ENCODE results near the gene CADPS2. TPM values are rescaled to one million over a fixed set of nuclear protein-coding genes. Genes with fewer than 3 reads are reported as not detected.
"Not testable (repeated sequence)": the region's sequence is repeated elsewhere in the genome, so short reads cannot be mapped to it uniquely, and the experiment has no call there.

The CADPS2 gene
- polyA plus RNA-seq, 3 donors = 48.0 to 51.7 (median 48.4) TPM

DNA sequence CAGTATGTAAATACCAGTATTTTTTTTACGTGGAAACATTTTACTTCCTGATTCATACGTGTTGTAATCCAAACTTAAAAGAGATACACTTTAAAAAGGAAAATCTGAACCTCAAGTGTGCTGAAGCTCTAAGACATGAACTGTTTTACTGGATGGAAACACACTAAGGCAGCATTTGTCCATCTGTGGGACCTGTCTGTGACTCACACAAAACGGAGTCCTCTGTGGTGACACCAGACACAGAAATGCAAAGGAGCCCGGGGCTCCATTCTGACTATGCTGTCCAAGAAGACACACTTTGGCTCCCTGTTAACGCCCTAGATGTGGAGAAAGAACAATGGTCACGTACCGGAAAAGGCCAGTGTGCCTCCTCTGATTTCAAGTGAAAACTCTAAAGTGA, 211.2 kb downstream of the CADPS2 start:
- DNase-seq = no peak

DNA sequence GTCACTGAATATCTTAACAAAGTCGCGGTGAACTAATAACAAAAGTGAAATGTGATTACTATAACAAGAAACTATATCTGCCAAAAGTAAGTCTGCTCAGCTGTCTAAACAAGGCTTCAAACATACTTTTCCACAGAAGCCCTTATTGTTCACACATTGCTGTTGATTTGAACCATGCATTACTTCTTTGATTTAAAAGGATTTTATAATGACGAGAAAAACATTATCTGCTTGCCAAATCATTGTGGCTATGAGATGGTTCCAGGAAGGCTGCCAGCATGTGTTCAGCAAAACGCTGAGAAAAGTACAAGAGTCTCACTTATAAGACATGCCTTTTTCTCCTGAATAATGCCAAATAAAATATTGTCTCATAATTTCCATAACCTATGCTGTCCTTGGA, 211.8 kb downstream of the CADPS2 start:
- no peak for DNase-seq

DNA sequence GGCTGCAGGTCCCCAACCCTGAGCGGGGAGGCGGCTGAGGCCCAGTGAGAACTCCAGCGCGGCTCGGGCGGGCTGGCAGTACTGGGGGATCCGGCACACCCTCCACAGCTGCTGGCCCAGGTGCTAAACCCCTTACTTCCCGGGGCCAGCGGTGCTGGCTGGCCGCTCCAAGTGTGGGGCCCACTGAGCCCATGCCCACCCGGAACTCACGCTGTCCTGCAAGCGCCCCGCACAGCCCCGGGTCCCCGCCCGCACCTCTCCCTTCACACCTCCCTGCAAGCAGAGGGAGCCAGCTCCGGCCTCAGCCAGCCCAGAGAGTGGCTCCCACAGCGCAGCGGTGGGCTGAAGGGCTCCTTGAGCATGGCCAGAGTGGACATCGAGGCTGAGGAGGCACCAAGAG, 212.3 kb downstream of the CADPS2 start:
- no peak for DNase-seq

DNA sequence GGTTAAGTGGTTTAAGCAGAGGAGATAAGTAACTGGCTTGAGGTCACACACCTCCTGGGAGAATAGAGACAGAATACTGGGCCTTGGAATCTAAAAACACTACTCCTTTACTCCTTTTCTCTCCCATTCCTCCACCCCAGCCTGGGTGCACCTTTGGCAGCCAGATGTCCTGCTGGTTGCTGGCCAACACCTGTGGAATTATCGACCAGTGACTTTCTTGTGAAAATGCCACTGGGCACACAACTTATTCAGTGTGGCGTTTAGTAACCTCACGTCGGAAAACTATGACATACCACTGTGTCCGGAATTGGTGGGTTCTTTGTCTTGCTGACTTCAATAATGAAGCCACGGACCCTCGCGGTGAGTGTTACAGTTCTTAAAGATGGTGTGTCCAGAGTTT, 213.7 kb downstream of the CADPS2 start:
- DNase-seq = no peak

DNA sequence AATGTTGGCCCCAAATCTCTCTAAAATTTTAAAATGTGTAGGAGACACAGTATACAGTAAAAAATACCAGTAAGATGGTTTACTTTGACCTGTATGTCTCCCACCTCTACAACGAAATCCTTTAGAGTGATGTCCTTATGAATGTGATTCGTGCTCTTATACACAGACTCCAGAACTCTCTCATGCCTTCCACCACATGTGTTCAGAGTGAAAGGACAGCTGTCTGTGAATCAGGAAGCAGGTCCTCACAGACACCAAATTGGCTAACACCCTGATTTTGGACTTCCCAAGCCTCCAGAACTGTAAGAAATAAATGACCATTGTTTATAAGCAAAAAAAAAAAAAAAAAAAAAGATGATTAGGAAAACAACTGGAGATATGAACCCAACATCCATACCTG, 222.5 kb downstream of the CADPS2 start:
- no peak for DNase-seq

DNA sequence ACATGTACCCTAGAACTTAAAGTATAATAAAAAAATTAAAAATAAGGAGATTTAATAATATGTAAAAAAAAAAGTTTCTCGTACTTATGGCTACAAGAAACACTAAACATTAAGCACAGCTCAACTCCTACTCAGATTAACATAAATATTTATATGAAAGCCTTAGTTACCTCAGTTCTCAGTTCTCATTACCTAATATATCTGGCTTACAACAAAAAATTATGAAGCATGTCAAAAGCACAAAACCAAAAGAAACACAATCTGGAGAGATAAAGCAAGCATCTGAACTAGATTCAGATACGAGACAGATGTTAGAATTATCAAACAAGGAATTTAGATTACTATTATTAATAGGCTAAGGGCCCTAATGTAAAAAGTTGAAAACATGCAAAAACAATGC, 227.4 kb downstream of the CADPS2 start:
- DNase-seq = no peak

DNA sequence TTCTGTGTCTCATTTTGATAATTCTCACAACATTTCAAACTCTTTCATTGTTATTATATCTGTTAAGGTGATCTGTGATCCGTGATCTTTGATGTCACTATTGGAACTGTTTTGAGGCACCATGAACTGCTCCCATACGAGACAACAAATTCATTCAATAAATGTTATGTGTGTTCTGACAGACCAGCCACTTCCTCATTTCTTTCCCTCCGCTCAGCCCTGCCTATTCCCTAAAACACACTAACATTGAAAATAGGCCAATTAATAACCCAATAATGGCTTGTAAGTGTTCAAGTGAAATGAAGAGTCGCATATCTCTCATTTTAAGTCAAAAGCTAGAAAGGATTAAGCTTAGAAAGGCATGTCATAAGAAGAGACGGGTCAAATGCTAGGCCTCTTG, 232.6 kb downstream of the CADPS2 start:
- no peak for DNase-seq

DNA sequence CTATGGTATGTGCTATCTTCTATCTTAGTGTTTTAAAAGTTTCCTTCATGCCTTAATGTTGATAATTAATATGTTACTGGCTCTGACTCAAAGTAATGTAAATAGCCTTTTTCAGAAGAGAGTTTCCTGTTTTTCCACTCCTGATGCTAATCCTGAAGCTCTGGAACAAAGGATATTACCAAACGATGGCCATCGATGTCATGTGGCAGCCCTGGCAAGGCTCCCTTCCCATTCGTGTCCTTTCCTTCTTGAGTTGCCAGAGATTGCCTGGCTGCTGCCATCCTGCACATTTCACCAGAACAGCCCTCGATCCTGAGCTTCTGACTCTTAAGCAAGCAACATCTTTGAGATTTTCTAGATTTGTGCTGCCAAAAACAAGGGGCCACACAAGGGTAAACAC, 233.4 kb downstream of the CADPS2 start:
- no peak for DNase-seq

DNA sequence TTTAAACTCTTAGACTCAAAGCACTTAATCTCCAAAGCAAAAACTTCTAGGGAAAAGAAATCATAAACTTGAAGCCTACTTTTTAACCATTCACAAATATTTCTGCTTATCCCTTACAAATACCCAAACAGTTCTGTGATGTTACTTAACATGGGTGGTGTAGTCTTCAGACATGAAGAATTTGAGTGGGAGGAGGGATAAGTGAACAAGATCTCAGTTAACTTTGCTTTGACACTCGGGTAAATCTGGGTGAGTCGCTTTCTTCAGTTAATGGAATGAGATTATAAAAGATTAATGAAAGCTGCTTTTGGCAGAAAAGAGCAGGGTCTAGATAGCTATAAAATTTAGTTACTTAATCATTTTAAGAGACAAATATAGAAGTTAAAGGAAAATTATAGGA, 234.8 kb downstream of the CADPS2 start:
- no peak for DNase-seq

DNA sequence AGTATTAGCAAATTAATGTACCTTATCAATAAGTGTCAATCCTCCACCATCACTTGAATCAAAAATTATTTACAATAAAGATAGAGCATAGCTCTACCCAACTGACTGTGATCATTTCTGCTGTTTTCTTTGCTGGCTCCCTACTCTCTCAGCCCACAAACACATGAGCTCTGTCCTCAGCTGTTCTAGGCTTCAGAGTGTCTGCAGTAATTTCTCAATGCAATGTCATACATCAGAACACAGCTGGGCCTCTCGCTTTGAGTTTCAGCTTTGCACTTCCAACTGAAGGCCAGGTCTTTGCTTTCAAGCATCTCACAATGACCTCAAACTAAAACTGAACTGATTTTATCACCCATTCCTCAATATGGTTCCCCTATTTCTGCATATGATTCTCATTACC, 243.0 kb downstream of the CADPS2 start:
- DNase-seq = no peak

DNA sequence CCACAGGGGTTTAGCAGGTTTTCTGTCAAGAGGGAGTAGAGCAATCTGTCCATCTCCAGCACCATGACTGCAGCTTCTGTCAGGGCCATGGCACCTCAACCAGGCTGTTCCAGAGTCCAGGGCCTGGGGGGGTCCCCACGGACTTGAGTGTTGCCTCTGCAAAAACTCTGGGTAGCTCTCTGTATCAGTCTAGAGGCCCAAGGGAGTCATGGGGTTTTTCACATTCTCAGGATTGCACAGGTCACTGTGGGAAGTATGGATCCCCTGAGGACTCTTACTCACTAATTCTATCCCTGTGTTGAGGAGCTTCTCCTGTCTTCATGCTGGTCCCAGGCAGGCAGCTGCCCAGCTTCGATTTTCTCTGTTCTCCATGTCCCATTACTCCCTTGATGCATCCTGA, 247.8 kb downstream of the CADPS2 start:
- DNase-seq = no peak

DNA sequence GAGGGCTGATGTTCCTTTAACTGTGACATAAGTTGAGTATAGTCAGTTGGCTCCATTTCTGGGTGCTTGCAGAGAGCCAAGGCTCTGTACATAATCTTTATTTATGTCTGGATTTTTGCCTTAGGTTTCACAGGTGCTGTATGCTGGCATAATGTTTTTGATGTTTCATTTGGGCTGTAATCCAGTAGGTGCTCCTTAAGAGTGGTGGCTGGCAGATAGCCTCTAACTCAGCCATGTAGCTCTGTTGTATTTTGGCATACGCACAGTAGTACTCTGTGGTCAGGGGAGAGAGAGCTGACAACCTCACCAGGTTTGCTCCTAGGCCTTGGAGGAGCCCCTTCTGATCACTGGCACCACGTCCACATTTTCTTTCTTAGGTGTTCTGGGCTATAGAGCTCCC, 248.5 kb downstream of the CADPS2 start:
- no peak for DNase-seq

DNA sequence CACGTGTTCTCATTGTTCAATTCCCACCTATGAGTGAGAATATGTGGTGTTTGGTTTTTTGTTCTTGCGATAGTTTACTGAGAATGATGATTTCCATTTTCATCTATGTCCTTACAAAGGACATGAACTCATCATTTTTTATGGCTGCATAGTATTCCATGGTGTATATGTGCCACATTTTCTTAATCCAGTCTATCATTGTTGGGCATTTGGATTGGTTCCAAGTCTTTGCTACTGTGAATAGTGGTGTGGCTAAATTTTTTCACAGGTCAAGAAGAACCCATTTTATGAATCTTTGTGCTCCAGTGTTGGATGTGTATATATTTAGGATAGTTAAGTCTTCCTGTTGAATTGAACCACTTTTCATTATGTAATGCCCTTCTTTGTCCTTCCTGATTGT, 250.8 kb downstream of the CADPS2 start:
- DNase-seq = not testable (repeated sequence)

DNA sequence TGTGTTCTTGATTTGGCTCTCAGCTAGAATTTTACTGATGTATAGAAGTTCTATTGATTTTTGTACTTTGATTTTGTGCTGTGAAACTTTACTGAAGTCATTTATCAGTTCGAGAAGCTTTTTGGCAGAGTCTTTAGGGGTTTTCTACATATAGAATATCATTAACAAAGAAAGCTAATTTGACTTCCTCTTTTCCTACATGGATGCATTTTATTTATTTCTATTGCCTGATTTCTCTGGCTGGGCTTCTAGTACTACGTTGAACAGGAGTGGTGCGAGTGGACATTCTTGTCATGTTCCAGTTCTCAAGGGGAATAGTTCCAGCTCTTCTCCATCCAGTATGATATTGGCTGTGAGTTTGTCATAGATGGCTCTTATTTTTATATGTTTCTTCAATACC, 252.8 kb downstream of the CADPS2 start:
- DNase-seq = no peak

DNA sequence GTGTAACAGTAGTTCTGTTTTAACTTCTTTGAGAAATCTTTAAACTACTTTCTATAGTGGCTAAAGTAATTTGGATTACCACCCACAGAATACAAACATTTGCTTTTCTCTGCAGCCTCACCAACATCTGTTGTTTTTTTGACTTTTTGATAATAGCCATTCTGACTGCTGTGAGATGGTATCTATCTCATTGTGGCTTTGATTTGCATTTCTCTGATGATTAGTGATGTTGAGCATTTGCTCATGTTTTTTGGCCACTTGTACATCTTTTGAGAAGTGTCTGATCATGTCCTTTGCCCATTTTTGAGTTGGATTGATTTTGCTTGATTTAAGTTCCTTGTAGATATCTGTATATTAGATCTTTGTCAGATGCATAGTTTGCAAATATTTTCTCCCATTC, 254.0 kb downstream of the CADPS2 start:
- DNase-seq = no peak

DNA sequence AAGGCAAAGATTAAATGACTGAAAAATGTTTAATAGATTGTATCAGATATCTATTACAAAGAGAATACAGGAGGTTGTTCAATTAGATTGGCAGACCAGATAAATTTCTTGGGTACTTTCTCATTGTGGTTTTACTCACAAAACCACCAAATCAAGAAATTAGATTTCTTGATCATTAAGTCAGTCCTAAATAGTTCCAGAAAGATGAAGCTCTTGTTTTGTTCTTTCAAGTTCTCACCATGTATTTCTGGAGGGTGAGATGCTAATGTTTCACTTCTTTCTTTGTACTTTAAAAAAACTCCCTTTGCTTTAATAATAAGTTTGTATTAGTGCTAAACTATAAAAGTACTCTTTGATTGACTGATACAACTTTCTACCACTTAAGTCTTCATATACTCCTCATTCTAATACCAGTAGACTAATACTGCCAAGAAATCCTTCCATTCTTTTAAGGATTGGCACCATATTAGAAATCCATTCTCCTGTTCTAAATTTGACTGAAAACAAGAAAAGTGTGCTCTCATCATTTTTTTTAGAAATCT, 256.8 kb downstream of the CADPS2 start:
- DNase-seq = no peak

DNA sequence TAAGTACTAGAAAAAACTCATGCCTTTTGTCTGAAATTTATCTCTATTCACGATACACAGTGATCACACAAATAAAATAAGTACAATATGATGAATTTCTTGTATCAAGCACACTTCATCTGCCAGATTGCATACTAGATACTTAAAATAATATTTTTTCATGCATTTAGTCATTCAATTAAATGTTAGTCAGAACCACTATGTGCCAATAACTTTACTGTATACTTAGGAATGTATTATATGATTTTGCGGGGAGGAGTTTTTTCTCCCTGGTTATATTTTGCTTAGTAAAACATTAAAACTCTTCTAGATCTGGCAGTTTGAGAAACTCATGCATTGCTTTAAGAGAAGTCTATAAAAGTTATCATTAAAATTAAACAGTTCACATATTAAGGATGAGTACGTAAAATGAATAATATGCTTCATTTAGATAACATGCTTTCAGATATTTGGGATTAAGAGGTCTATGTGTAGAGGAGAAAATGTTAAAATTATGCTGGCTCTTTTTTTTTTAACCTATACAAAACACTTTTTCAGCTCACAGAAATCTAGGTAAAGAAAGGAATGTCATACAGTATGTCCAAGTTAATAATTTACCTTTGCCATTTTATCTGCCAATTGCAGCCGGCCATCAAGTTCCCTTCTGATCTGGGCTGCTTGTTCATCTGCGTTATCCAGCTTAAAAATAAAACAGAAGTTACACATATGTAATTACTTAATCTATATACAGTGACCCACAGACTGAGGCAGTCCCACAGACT, 257.4 kb downstream of the CADPS2 start:
- DNase-seq = no peak

DNA sequence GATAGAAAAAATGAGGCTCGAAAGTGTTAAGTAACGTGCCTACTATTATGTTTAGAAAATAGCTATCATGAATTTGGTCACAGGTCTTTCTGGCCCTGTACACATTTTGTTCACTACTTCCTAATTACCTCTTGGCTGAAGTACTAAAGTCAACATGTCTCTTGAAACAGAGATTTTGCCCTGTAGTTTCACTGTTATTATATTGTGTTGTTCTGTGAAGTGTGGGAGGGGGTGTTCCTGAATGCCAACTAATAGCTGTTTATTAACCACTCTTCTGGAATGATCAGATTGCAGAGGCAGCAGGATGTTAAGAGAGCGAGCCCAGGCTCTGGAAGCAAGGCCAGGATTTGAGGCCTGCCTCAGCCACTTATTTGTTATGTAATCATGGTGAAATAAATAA, 259.5 kb downstream of the CADPS2 start:
- no peak for DNase-seq

DNA sequence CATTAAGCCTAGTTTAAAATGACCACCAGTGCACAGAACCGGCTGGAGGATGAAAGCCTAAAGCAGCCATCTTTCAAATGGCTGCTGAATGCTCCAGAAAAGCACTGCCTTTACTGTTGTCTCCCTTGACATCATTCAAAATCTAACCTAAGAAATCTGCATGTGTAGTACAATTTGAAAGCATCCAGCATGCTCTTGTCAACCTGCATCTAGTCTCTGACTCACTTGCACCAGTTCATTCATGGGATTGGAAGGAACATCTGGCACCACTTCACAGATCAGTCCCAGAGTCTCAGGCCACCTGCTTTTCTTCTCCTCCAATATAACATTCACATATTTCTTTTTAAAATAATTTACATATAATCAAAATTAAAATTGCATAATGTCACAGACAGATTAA, 263.6 kb downstream of the CADPS2 start:
- DNase-seq = no peak

DNA sequence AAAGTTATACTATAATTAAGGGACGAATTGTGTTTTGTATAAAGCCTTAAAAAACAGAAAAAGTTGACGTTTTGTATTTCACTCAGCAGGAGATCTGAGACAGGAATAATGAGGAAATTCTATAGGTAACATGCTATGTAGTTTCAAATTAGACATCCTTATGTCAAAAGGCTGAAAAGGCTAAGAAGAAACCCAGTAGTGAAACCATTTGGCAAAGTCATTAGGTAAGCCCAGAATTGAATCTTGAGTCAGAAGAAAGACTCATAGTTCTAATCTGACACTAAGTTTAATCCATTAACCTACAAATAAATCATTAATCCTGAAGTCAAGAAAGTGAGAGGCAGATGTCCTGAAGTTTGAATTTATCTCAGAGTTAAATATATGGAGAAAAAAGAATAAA, 266.6 kb downstream of the CADPS2 start:
- DNase-seq = no peak

DNA sequence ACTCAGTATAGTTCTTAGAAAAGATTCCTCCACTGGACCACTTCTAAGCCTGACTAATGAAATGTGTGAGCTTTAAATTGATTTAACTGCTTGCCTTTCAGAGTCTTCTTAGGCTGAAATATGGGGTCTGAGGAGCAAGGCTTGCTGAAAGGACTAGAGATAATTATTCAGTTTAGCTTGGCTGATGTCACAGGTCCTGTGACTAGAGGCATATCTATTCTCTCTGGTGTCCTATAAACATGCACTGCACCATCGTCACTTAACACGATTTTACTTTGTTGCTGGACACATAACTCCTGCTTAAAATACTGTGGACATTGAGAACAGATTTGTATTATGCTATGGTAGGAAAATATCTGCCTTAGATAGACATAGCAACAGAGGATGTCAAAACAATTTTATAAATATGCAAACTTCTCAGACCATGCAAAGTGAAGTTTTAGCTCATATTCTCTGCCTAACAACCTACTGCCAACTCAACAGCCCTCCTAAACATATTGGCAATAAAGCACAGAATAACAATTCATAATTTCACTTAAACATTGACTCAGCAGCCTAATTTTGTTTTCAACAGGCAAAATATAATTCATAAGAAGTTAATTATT, 267.6 kb downstream of the CADPS2 start:
- DNase-seq = no peak

DNA sequence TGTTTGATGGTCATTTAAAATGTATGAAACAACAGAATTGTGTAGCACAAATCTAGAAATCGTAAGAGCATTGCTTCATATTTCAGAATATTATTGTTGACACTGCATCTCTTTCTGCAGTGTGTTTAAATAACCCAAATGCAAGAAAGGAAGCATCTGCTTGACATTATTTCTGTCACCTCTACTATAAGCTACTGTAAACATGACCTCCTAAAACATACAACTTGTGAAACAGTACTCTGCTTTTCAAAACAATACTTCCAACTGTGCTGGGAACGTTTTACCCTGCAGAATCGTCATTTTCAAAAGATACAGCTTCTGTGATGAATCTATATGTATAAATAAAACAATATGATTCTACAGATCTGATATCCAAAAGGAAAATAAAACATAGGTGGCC, 269.3 kb downstream of the CADPS2 start:
- no peak for DNase-seq

DNA sequence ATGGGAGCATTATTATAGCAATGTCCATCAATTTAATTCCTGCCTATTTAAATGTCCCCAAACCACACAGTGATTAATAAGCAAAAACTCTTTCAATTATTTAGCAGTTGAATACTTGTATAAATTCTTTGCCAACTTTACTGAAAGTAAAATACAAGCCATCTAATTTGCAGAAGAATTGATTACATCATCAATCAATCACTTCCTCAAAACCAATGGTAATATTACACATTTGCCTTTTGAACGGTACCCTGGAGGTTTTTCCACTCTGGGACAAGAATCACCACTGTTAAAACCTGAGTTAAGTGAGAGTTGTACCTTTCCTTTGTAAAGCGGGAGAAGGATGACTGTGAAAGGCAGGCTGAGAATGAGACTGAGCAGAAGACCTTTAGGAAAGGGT, 280.3 kb downstream of the CADPS2 start:
- no peak for DNase-seq

DNA sequence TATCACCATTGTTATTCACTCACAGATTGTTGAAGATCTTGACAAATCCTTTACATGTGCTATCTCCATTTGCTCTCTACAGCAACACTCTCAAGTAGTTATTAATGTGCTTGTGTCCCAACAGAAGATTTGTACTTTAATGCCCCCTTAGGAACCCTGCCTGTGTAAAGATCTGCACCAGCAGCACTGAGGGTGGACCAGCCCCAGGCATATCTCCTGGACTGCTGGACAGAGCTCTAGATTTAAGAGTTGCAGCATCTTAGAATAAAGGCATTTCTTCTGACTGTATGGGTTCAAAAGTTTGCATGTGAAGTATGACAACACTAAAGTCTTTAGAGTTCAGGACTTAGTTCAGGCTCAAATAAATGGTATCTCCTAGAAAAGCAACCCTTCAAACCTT, 282.0 kb downstream of the CADPS2 start:
- no peak for DNase-seq
